ENCODE data around the gene FAS. TPM values are rescaled to one million over a fixed set of nuclear protein-coding genes. Genes with fewer than 3 reads are reported as not detected.

Gene FAS
- total RNA-seq, 1 donor from 2014 or later = 16.5 TPM

GRCh38 chr10:89042562-89042961 is 52.0 kb downstream of the FAS start:
- DNase-seq = no peak

GRCh38 chr10:89043052-89043451 is 52.5 kb downstream of the FAS start:
- DNase-seq = no peak

- DNase-seq = no peak
Observed at GRCh38 chr10:89047397-89047796, 56.8 kb downstream of the FAS start.

GRCh38 chr10:89051593-89051992 is 61.0 kb downstream of the FAS start:
- DNase-seq = no peak

GRCh38 chr10:89053555-89053954 is 63.0 kb downstream of the FAS start:
- DNase-seq = no peak

- DNase-seq = no peak
Observed at GRCh38 chr10:89055159-89055558, 64.6 kb downstream of the FAS start.

GRCh38 chr10:89062861-89063260 is 72.3 kb downstream of the FAS start:
- peak; percentile 51 for DNase-seq

GRCh38 chr10:89063465-89063864 is 72.9 kb downstream of the FAS start:
- DNase-seq = no peak

GRCh38 chr10:89064748-89065147 is 74.2 kb downstream of the FAS start:
- no peak for DNase-seq

Other genes starting within 250 kb of the FAS start
- gene LIPN, start 230.8 kb upstream of the FAS start, total RNA-seq = not detected in 2 replicates
- not detected in 2 replicates for gene LIPM, start 188.1 kb upstream of the FAS start, total RNA-seq
- gene ANKRD22, start 139.0 kb upstream of the FAS start, total RNA-seq = not detected in 2 replicates
- gene STAMBPL1, start 110.6 kb upstream of the FAS start, total RNA-seq = 1.0 and 1.4 TPM in 2 replicates
- gene ACTA2, start 38.0 kb upstream of the FAS start, total RNA-seq = 13.1 and 25.5 TPM in 2 replicates
- 3.1 and 3.8 TPM in 2 replicates for gene CH25H, start 216.5 kb downstream of the FAS start, total RNA-seq

Measured in dermis blood vessel endothelial cell (primary cell).